ENCODE results near the gene CFAP57.

DNA sequence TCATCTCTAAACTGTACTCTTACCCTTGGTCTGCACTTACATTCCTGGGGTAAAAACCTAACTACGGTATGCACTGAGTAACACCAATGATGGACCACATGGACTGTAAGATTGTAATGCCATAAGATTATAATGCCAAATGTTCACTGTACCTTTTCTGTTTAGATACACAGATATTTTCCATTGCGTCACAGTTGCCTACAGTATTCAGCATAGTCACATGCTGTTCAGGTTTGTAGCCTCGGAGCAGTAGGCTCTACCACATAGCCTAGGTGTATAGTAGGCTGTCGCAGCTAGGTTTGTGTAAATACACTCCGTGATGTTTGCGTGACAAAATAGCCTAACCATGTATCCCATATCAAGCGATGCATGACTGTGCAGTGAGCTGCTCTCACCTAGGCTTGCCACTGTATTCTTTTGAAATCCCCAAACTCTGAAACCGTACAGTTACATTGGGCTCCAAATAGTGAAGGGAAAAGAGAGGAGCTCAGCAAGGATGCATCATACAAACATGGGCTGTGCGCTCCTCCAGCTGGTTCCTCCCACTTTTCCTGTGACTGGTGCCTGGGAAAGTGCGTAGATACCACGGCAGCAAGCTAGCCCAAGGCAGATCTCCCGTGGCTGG is 35.2 kb downstream of the CFAP57 start:
- no peak for TF ChIP-seq ZNF232 (CRISPR knock-in tag; IDR thresholded peaks at IDR 0.05)
- TF ChIP-seq POLR2A (conservative IDR thresholded peaks at IDR 0.05) = no peak
- TF ChIP-seq MED1 (CRISPR knock-in tag; IDR thresholded peaks at IDR 0.05; ENCODE audit: borderline replicate concordance) = no peak
- no peak for TF ChIP-seq PHF20 (IDR thresholded peaks at IDR 0.05; ENCODE audit: partially characterized antibody)
- TF ChIP-seq HNRNPL (IDR thresholded peaks at IDR 0.05; ENCODE audit: low read depth, low read length) = no peak
- no peak for TF ChIP-seq NFIC (IDR thresholded peaks at IDR 0.05)
- no peak for TF ChIP-seq PHB (CRISPR knock-in tag; IDR thresholded peaks at IDR 0.05)
- TF ChIP-seq ZFX (CRISPR knock-in tag; IDR thresholded peaks at IDR 0.05) = no peak
- no peak for TF ChIP-seq EZH2 (IDR thresholded peaks at IDR 0.05; ENCODE audit: borderline replicate concordance, low read depth, low read length)
- TF ChIP-seq, protein P1, sequence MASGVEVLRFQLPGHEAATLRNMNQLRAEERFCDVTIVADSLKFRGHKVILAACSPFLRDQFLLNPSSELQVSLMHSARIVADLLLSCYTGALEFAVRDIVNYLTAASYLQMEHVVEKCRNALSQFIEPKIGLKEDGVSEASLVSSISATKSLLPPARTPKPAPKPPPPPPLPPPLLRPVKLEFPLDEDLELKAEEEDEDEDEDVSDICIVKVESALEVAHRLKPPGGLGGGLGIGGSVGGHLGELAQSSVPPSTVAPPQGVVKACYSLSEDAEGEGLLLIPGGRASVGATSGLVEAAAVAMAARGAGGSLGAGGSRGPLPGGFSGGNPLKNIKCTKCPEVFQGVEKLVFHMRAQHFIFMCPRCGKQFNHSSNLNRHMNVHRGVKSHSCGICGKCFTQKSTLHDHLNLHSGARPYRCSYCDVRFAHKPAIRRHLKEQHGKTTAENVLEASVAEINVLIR (CRISPR knock-in tag; IDR thresholded peaks at IDR 0.05) = no peak
- TF ChIP-seq, protein P2, sequence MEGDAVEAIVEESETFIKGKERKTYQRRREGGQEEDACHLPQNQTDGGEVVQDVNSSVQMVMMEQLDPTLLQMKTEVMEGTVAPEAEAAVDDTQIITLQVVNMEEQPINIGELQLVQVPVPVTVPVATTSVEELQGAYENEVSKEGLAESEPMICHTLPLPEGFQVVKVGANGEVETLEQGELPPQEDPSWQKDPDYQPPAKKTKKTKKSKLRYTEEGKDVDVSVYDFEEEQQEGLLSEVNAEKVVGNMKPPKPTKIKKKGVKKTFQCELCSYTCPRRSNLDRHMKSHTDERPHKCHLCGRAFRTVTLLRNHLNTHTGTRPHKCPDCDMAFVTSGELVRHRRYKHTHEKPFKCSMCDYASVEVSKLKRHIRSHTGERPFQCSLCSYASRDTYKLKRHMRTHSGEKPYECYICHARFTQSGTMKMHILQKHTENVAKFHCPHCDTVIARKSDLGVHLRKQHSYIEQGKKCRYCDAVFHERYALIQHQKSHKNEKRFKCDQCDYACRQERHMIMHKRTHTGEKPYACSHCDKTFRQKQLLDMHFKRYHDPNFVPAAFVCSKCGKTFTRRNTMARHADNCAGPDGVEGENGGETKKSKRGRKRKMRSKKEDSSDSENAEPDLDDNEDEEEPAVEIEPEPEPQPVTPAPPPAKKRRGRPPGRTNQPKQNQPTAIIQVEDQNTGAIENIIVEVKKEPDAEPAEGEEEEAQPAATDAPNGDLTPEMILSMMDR (IDR thresholded peaks at IDR 0.05 in 2 of 3, conservative IDR thresholded peaks at IDR 0.05 in 1 of 3; ENCODE audit: insufficient read depth in 2 of 3, low read depth in 1 of 3, low read length in 3 of 3) = no peak

Data from K562 (cell line).